ENCODE results near the gene EPS8.

The EPS8 gene

DNA sequence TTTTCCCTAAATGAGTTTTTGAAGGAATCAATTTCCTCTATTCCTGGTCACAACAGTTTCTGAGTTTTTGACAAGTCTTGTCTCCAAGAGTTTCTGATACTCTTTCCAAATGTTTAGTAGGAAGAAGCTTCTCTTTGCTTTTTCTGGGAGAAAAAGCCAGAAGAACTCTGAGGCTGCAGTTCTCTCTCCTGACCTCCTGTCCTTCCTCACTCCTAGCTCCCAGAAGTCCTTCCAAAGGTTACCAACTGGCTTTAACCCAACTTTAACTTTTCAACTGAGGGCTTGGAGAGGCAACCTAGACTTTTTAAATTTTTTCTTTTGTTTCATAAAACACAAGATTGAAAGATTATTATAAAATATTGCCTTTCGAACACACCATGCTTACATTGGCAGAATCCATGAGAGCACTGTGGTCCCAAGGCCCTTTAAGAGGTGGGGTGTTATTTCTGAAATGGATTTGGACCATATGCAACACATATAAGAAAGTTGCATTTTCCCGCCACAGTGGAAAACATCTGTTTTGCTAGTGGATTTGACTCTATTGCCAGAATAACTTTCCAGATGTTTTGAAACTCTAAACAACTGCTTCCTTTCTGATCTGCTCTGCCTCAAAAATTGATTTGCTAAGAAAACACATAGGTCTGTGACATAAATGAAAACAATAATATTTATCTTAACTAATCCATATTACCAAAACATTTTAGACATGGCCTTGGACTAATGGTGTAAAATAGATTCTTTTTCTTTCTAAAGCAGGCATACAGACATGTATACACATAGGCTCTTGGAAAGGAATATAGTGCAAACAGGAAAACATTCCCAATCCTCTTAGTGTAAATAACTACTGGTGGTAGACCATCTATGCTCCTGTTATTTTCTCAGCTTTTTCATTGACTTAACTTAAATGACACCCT, 22.3 kb upstream of the EPS8 start:
- H3K27ac Mint-ChIP-seq = no peak overlapping the region
- DNase-seq (ENCODE audit: low spot score in 2 of 2) (no peak), ATAC-seq (no peak)
- no peaks in the 10 kb centered on the region for H3K4me1 Mint-ChIP-seq
- no peaks in the 10 kb centered on the region for H3K9me3 Mint-ChIP-seq
- no peak overlapping the region for H3K4me3 Mint-ChIP-seq
- no peaks in the 10 kb centered on the region for H3K36me3 Mint-ChIP-seq

DNA sequence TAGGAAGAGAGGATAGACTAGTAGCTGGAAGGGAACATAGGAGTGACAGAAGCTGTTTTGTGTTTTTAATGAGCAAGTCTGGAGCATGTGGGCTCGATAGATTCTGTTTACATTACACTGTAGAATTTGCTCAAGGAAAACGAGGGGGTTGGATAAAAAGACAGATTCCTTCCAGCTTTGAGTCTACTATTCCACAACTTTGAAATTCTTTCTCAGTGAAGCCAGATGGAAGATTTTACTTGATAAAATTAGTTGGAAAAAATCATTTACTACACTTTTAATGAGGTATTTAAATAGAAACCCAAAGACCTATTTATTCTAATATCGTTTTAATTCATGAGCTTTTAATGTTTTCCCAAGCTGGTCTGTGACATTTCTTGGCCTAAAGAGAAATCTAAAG, 19.5 kb upstream of the EPS8 start:
- no peaks in the 10 kb centered on the region for H3K9me3 Mint-ChIP-seq
- H3K4me3 Mint-ChIP-seq = no peak overlapping the region
- no peaks in the 10 kb centered on the region for H3K4me1 Mint-ChIP-seq
- H3K36me3 Mint-ChIP-seq = no peaks in the 10 kb centered on the region
- DNase-seq (ENCODE audit: low spot score in 2 of 2) (no peak), ATAC-seq (no peak)
- H3K27ac Mint-ChIP-seq = no peak overlapping the region

GRCh38 chr12:15808250-15808649, 19.1 kb upstream of the EPS8 start:
- DNase-seq (ENCODE audit: low spot score in 2 of 2) (no peak), ATAC-seq (no peak)
- no peaks in the 10 kb centered on the region for H3K36me3 Mint-ChIP-seq
- no peaks in the 10 kb centered on the region for H3K9me3 Mint-ChIP-seq
- no peaks in the 10 kb centered on the region for H3K4me1 Mint-ChIP-seq
- no peak overlapping the region for H3K4me3 Mint-ChIP-seq
- H3K27ac Mint-ChIP-seq = no peak overlapping the region

GRCh38 chr12:15806826-15807225, 17.6 kb upstream of the EPS8 start:
- Mint-ChIP-seq H3K9me3 (no peaks in the 10 kb centered on the region), H3K36me3 (no peaks in the 10 kb centered on the region), H3K27ac (no peak overlapping the region), H3K4me1 (no peaks in the 10 kb centered on the region), H3K4me3 (no peak overlapping the region)
- ATAC-seq (no peak), DNase-seq (ENCODE audit: low spot score in 2 of 2) (no peak)

GRCh38 chr12:15801770-15802744, 12.9 kb upstream of the EPS8 start:
- DNase-seq (ENCODE audit: low spot score in 2 of 2) (no peak), ATAC-seq (no peak)
- Mint-ChIP-seq H3K36me3 (no peaks in the 10 kb centered on the region), H3K4me1 (no peaks in the 10 kb centered on the region), H3K27ac (no peak overlapping the region), H3K4me3 (no peak overlapping the region), H3K9me3 (no peaks in the 10 kb centered on the region)

DNA sequence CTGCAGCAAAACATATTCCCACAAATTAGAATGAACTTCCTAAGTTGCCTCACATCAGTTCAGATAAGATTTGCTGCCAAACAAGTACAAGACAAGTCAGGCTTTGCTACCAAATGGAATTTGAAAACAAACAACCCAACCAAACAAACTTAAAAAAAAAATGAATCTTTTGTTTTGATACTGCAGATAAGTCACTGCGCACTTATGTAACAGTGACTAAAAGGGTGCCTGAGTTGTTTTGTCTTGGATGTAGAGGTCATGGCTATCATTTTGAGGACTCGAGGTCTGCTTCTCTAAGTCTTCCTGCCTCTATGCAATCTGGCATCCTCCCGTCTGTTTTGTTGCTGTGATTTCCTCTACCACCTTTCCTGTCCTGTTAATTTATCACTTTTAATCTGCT, 11.1 kb upstream of the EPS8 start:
- H3K27ac Mint-ChIP-seq = no peak overlapping the region
- ATAC-seq = no peak
- no peak for DNase-seq (ENCODE audit: low spot score in 2 of 2)
- H3K9me3 Mint-ChIP-seq = no peaks in the 10 kb centered on the region
- no peaks in the 10 kb centered on the region for H3K4me1 Mint-ChIP-seq
- H3K36me3 Mint-ChIP-seq = no peaks in the 10 kb centered on the region
- no peak overlapping the region for H3K4me3 Mint-ChIP-seq

DNA sequence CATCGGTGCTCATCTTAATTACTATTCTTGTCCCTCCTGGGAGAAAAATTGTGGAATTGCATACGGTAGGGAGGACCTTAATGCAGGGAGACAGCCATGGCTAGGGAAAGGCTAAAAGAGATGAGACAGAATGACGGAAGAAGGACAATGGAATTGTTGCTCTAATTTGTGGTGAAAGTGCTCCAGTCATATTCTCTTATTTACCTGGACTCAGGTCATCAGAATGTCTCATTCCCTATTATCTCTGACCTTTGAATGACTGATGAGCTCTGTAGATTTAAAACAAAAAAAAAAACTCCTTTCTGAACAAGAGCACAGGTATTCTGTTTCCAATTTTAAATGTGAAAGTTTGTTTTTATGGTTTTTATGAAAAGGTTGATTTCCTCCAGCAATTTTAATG, 8.6 kb upstream of the EPS8 start:
- Mint-ChIP-seq H3K4me3 (no peak overlapping the region), H3K36me3 (no peaks in the 10 kb centered on the region), H3K4me1 (no peaks in the 10 kb centered on the region), H3K27ac (no peak overlapping the region), H3K9me3 (no peaks in the 10 kb centered on the region)
- ATAC-seq (no peak), DNase-seq (ENCODE audit: low spot score in 2 of 2) (no peak)

- no peak for DNase-seq (ENCODE audit: low spot score in 2 of 2)
- no peak overlapping the region for H3K4me3 Mint-ChIP-seq
- H3K27ac Mint-ChIP-seq = no peak overlapping the region
- no peaks in the 10 kb centered on the region for H3K9me3 Mint-ChIP-seq
- no peaks in the 10 kb centered on the region for H3K36me3 Mint-ChIP-seq
- no peaks in the 10 kb centered on the region for H3K4me1 Mint-ChIP-seq
- peak; percentile 43 for ATAC-seq
Measured at GRCh38 chr12:15796493-15797141, 7.4 kb upstream of the EPS8 start.

DNA sequence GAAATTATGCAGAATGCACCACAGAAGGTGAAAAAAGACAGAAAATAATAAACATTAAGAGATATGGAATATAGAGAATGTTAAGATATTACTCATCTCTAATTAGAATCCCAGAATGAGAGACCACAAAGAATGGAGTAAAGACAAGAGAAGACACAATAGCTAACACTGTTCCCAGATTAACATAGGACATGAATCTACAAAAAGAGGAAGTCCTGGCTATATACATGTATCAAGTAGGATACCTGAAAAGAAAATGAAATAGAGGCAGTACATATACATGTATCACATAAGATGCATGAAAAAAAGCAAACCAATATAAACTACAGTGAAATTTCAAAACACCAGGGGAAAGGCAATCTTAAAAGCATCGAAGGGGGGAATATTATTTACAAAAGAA, 5.6 kb upstream of the EPS8 start:
- no peaks in the 10 kb centered on the region for H3K9me3 Mint-ChIP-seq
- peaks cover 6% of the 10 kb centered on the region for H3K4me1 Mint-ChIP-seq
- H3K4me3 Mint-ChIP-seq = no peak overlapping the region
- H3K36me3 Mint-ChIP-seq = no peaks in the 10 kb centered on the region
- no peak for DNase-seq (ENCODE audit: low spot score in 2 of 2)
- H3K27ac Mint-ChIP-seq = no peak overlapping the region
- ATAC-seq = no peak

GRCh38 chr12:15794196-15794595, 5.0 kb upstream of the EPS8 start:
- Mint-ChIP-seq H3K27ac (no peak overlapping the region), H3K4me3 (no peak overlapping the region)

GRCh38 chr12:15788233-15789219, 662 bp downstream of the EPS8 start:
- DNase-seq (ENCODE audit: low spot score in 2 of 2) (peak in 1 of 2 donors; percentile 2), ATAC-seq (peak; percentile 50)
- H3K36me3 Mint-ChIP-seq = no peaks in the 10 kb centered on the region
- H3K9me3 Mint-ChIP-seq = no peaks in the 10 kb centered on the region
- peak overlapping the region; percentile 90 for H3K4me3 Mint-ChIP-seq
- H3K4me1 Mint-ChIP-seq = peaks cover 16% of the 10 kb centered on the region
- no peak overlapping the region for H3K27ac Mint-ChIP-seq

More at GRCh38 chr12:15794196-15794595, 5.0 kb upstream of the EPS8 start:
- ATAC-seq (no peak), DNase-seq (ENCODE audit: low spot score in 2 of 2) (no peak)
- Mint-ChIP-seq H3K36me3 (no peaks in the 10 kb centered on the region), H3K9me3 (no peaks in the 10 kb centered on the region), H3K4me1 (peaks cover 9% of the 10 kb centered on the region)

DNA sequence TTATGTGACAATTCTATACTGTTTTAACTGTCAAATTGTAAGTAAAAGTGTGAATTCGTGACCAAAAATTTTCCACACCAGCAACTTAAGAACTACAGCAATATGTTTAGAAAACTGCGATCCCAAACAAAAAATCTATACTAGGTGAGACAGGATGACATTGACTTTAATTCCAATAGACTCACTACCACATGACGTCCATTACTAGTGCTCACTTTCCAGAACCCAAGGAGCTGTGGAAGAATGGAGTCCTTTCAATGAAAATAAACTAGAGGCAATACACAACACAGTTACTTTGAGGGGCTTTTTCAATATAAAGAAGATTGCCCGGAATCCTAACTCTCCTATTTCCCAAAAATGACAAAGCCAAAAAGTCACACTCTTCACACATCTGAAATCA, 1.4 kb downstream of the EPS8 start:
- Mint-ChIP-seq H3K9me3 (no peaks in the 10 kb centered on the region), H3K36me3 (no peaks in the 10 kb centered on the region), H3K4me3 (peak overlapping the region; percentile 90), H3K27ac (no peak overlapping the region), H3K4me1 (peaks cover 16% of the 10 kb centered on the region)
- DNase-seq (ENCODE audit: low spot score in 2 of 2) = no peak
- no peak for ATAC-seq

- no peaks in the 10 kb centered on the region for H3K36me3 Mint-ChIP-seq
- no peak overlapping the region for H3K4me3 Mint-ChIP-seq
- H3K4me1 Mint-ChIP-seq = peaks cover 16% of the 10 kb centered on the region
- ATAC-seq (no peak), DNase-seq (ENCODE audit: low spot score in 2 of 2) (no peak)
- H3K27ac Mint-ChIP-seq = no peak overlapping the region
- no peaks in the 10 kb centered on the region for H3K9me3 Mint-ChIP-seq
Measured at GRCh38 chr12:15786772-15787171, 2.4 kb downstream of the EPS8 start.

GRCh38 chr12:15783288-15783687, 5.9 kb downstream of the EPS8 start:
- no peak for ATAC-seq
- H3K4me3 Mint-ChIP-seq = no peak overlapping the region
- peaks cover 4% of the 10 kb centered on the region for H3K4me1 Mint-ChIP-seq
- H3K27ac Mint-ChIP-seq = no peak overlapping the region
- no peak for DNase-seq (ENCODE audit: low spot score in 2 of 2)
- no peaks in the 10 kb centered on the region for H3K36me3 Mint-ChIP-seq
- H3K9me3 Mint-ChIP-seq = no peaks in the 10 kb centered on the region
